HepG2 (cell line): ENCODE data around the gene BICRA. TPM values are rescaled to one million over a fixed set of nuclear protein-coding genes. Genes with fewer than 3 reads are reported as not detected.
A peak's percentile ranks its signal among the peaks of the same experiment; 100 is the strongest.

ENCODE experiments used
- ATAC-seq: fragments of 200-7000 bp; cut with Tn5 transposase; 3 replicates; pipeline ENCODE4 v1.9.1; 2020; ENCODE audit warnings: mild to moderate bottlenecking, moderate library complexity
- BruUV-seq: library from RNA; stranded (reverse); fragments of 400-500 nt; replicated peaks from 2 replicates; lab custom pipeline; 2021; lab: Mats Ljungman, UMichigan
- CTCF ChIA-PET: fragments of 300-600 bp; formaldehyde crosslinking; extraction: SDS; loops from one replicate; lab custom pipeline; 2021; ENCODE audit warnings: low total read pairs, inconsistent platforms, low intra/inter-chr PET ratio; lab: Yijun Ruan, JAX
- POLR2A ChIA-PET: fragments of 350-600 bp; sonication (Branson Sonifier 250); formaldehyde crosslinking; loops from one replicate; lab custom pipeline; 2020; ENCODE audit warnings: antibody characterized with exemption, inconsistent platforms; lab: Yijun Ruan, JAX
- DNase-seq: peaks from one replicate; pipeline ENCODE4 v3.0.0-alpha.2; 2015; ENCODE audit warnings: low spot score
- FAIRE-seq: peaks from 3 replicates; lab custom pipeline; 2011; peaks lifted over from hg19 to GRCh38; lab: Jason Lieb, UNC
- H2AFZ ChIP-seq: one replicate; pipeline ENCODE4 v1.6.1; 2011; ENCODE audit warnings: low read length, inconsistent platforms
- H3K27ac ChIP-seq: fragments of 300-600 bp; 3 replicates; pipeline ENCODE4 v1.8.0; 2011; ENCODE audit warnings: mixed run types, mild to moderate bottlenecking, mixed read lengths, low read length, inconsistent platforms; ENCODE audit not compliant: insufficient read depth; ENCODE audit errors: extremely low read length
- H3K27me3 ChIP-seq, 2 experiments: fragments of 200-600 bp in 1 of 2; 2 replicates in 1 of 2; 3 replicates in 1 of 2; pipeline versions ENCODE4 v1.6.0 to v1.8.0; 2011; ENCODE audit warnings: low read length in 2 of 2, mild to moderate bottlenecking in 2 of 2, moderate library complexity in 2 of 2, inconsistent platforms in 1 of 2; ENCODE audit not compliant: insufficient read depth in 2 of 2, control insufficient read depth in 1 of 2
- H3K36me3 ChIP-seq, 2 experiments: fragments of 200-600 bp in 1 of 2; replicated peaks in 1 of 2; 2 replicates in 1 of 2; 3 replicates in 1 of 2; pipeline versions ENCODE4 v1.5.1 to v1.8.0; 2011; ENCODE audit warnings: low read length in 2 of 2, inconsistent platforms in 1 of 2; ENCODE audit not compliant: insufficient read depth in 2 of 2, control insufficient read depth in 1 of 2
- H3K4me1 ChIP-seq: 2 replicates; pipeline ENCODE4 v1.5.1; 2012; ENCODE audit warnings: low read length, inconsistent platforms; ENCODE audit not compliant: insufficient read depth
- H3K4me2 ChIP-seq: 2 replicates; pipeline ENCODE4 v1.6.0; 2011; ENCODE audit warnings: low read depth, low read length, inconsistent platforms
- H3K4me3 ChIP-seq, 3 experiments: fragments of 200-600 bp in 1 of 3; sonication (generic), shearing (Covaris generic) in 1 of 3; replicated peaks in 1 of 3; 2 replicates each; pipeline ENCODE4 v1.5.1; 2011 to 2016; ENCODE audit warnings: low read length in 3 of 3, inconsistent platforms in 2 of 3, low read depth in 2 of 3, mild to moderate bottlenecking in 2 of 3, control low read depth in 1 of 3, mixed read lengths in 1 of 3; ENCODE audit not compliant: insufficient read depth in 1 of 3
- H3K79me2 ChIP-seq: one replicate; pipeline ENCODE4 v1.6.1; 2011; ENCODE audit warnings: low read length, inconsistent platforms; ENCODE audit not compliant: insufficient read depth
- H3K9ac ChIP-seq: 2 replicates; pipeline ENCODE4 v1.6.0; 2011; ENCODE audit warnings: mild to moderate bottlenecking, low read depth, low read length, inconsistent platforms; ENCODE audit not compliant: insufficient read depth
- H3K9me3 ChIP-seq: 2 replicates; pipeline ENCODE4 v1.5.1; 2012; ENCODE audit warnings: mild to moderate bottlenecking, low read length
- H4K20me1 ChIP-seq: 2 replicates; pipeline ENCODE4 v1.6.0; 2011; ENCODE audit warnings: inconsistent platforms, mild to moderate bottlenecking, low read length, moderate library complexity; ENCODE audit not compliant: insufficient read depth
- MTA1 ChIP-seq: sonication (generic); formaldehyde crosslinking; IDR thresholded peaks from 2 replicates; pipeline ENCODE4 v1.4.0; 2020; ENCODE audit warnings: missing genetic modification reagents, mild to moderate bottlenecking, borderline replicate concordance
- MXI1 ChIP-seq: IDR thresholded peaks from 3 replicates; pipeline ENCODE4 v1.6.1; 2012; ENCODE audit warnings: low read depth, low read length, inconsistent platforms, borderline replicate concordance
- NFKB2 ChIP-seq: sonication (generic); formaldehyde crosslinking; IDR thresholded peaks from 2 replicates; pipeline ENCODE4 v1.4.0; 2020; ENCODE audit warnings: missing genetic modification reagents, borderline replicate concordance
- RBM22 ChIP-seq: fragments of 200-400 bp; formaldehyde crosslinking; optimal IDR thresholded peaks from 2 replicates; pipeline ENCODE3; 2017; ENCODE audit warnings: mild to moderate bottlenecking, low read length, moderate library complexity
- SAFB2 ChIP-seq: sonication (generic); formaldehyde crosslinking; IDR thresholded peaks from 2 replicates; pipeline ENCODE4 v1.5.1; 2020; ENCODE audit warnings: missing genetic modification reagents, low read depth, mild to moderate bottlenecking, borderline replicate concordance
- SETDB1 ChIP-seq: sonication (generic); formaldehyde crosslinking; IDR thresholded peaks from 2 replicates; pipeline ENCODE4 v1.5.1; 2020; ENCODE audit warnings: missing genetic modification reagents, mild to moderate bottlenecking, borderline replicate concordance
- SMAD1 ChIP-seq: sonication (generic); formaldehyde crosslinking; IDR thresholded peaks from 2 replicates; pipeline ENCODE4 v1.4.0; 2020; ENCODE audit warnings: missing genetic modification reagents, low read depth, mild to moderate bottlenecking, borderline replicate concordance
- SMARCC2 ChIP-seq: fragments of 450-650 bp; IDR thresholded peaks from 2 replicates; pipeline ENCODE4 v1.6.1; 2017; ENCODE audit warnings: antibody characterized with exemption, mild to moderate bottlenecking
- SOX13 ChIP-seq, 3 experiments: fragments of 450-650 bp in 1 of 3; sonication (generic) in 1 of 3; formaldehyde crosslinking in 1 of 3; IDR thresholded peaks in 2 of 3; conservative IDR thresholded peaks in 1 of 3; 2 replicates each; pipeline versions ENCODE4 v1.5.0 to v1.6.1; 2016 to 2020; ENCODE audit warnings: antibody characterized with exemption in 1 of 3, mild to moderate bottlenecking in 1 of 3, missing compliant biosample characterization in 1 of 3, missing genetic modification reagents in 1 of 3, moderate library complexity in 1 of 3
- SOX6 ChIP-seq, 2 experiments: fragments of 450-650 bp in 1 of 2; sonication (generic) in 1 of 2; formaldehyde crosslinking in 1 of 2; IDR thresholded peaks; 2 replicates each; pipeline versions ENCODE4 v1.4.0 to v1.6.1; 2017 to 2020; ENCODE audit warnings: antibody characterized with exemption in 1 of 2, mild to moderate bottlenecking in 1 of 2, missing genetic modification reagents in 1 of 2
- TFDP1 ChIP-seq: IDR thresholded peaks from 2 replicates; pipeline ENCODE4 v1.6.1; 2016; ENCODE audit warnings: missing compliant biosample characterization, missing genetic modification reagents, borderline replicate concordance
- TFE3 ChIP-seq: IDR thresholded peaks from 2 replicates; pipeline ENCODE4 v1.6.1; 2016
- TRIM24 ChIP-seq: sonication (generic); formaldehyde crosslinking; IDR thresholded peaks from 2 replicates; pipeline ENCODE4 v1.8.0; 2022; ENCODE audit warnings: mild to moderate bottlenecking, missing genetic modification reagents
- YEATS4 ChIP-seq: sonication (generic); formaldehyde crosslinking; IDR thresholded peaks from 2 replicates; pipeline ENCODE4 v1.4.0; 2020; ENCODE audit warnings: missing genetic modification reagents, borderline replicate concordance
- ZFY ChIP-seq: sonication (generic); formaldehyde crosslinking; IDR thresholded peaks from 2 replicates; pipeline ENCODE4 v1.4.0; 2020; ENCODE audit warnings: missing genetic modification reagents
- ZNF121 ChIP-seq: sonication (generic); formaldehyde crosslinking; IDR thresholded peaks from 2 replicates; pipeline ENCODE4 v1.5.0; 2020; ENCODE audit warnings: mild to moderate bottlenecking, missing genetic modification reagents
- ZNF143 ChIP-seq: sonication (generic); formaldehyde crosslinking; IDR thresholded peaks from 2 replicates; pipeline ENCODE4 v1.4.0; 2020; ENCODE audit warnings: missing genetic modification reagents
- ZNF3 ChIP-seq: IDR thresholded peaks from 2 replicates; pipeline ENCODE4 v1.7.0; 2017; ENCODE audit warnings: inconsistent platforms
- ZNF33B ChIP-seq: sonication (generic); formaldehyde crosslinking; IDR thresholded peaks from 2 replicates; pipeline ENCODE4 v1.5.1; 2020; ENCODE audit warnings: mild to moderate bottlenecking, missing genetic modification reagents
- ZNF510 ChIP-seq: sonication (generic); formaldehyde crosslinking; IDR thresholded peaks from 2 replicates; pipeline ENCODE4 v1.4.0; 2020; ENCODE audit warnings: low read depth, mild to moderate bottlenecking, missing genetic modification reagents
- ZSCAN25 ChIP-seq: sonication (generic); formaldehyde crosslinking; IDR thresholded peaks from 2 replicates; pipeline ENCODE4 v1.8.0; 2022; ENCODE audit warnings: mild to moderate bottlenecking, missing genetic modification reagents
- WGBS: methylation state at CpG from one replicate; pipeline ENCODE4 v1.1.6; 2017; ENCODE audit warnings: low lambda C conversion rate; 5-methylcytosine and 5-hydroxymethylcytosine counted together
- in situ Hi-C: cut with HindIII; loops from 2 replicates; pipeline ENCODE4 v1.10.0; 2017; ENCODE audit warnings: low pct_unique_long_range_greater_than_20kb; ENCODE audit not compliant: extremely low pct_ligation_motif_present
- intact Hi-C: fragments of 100-400 bp; cut with micrococcal nuclease; formaldehyde crosslinking; loops from one replicate; pipeline ENCODE4 v1.10.0; 2022; ENCODE audit not compliant: unreplicated experiment
- polyA plus RNA-seq, 8 experiments: library from polyadenylated mRNA; depleted of rRNA in 3 of 8; stranded (reverse) in 7 of 8; unstranded in 1 of 8; fragments of >200 nt; fragmentation: Illumina TruSeq in 4 of 8; extraction: Trizol in 4 of 8; gene quantifications; 2 replicates each; pipeline versions ENCODE4 v1.2.1 to v1.2.3, GENCODE V29; 2011 to 2016; ENCODE audit warnings: low read depth in 4 of 8, missing spikeins in 1 of 8, mixed read lengths in 1 of 8; ENCODE audit not compliant: insufficient read depth in 1 of 8
- total RNA-seq, 5 experiments: library from RNA; depleted of rRNA; stranded (reverse); fragments of >200 nt; fragmentation: Illumina TruSeq; extraction: Trizol; gene quantifications; 2 replicates each; pipeline ENCODE4 v1.2.3, GENCODE V29; 2016; ENCODE audit warnings: low read depth in 1 of 5

Gene BICRA
- total and polyA plus RNA-seq, 2 of the 13 experiments (the other 11 are each of a cell fraction or from before 2014, with no cell fraction given), result 0.55 to 0.71 TPM

DNA sequence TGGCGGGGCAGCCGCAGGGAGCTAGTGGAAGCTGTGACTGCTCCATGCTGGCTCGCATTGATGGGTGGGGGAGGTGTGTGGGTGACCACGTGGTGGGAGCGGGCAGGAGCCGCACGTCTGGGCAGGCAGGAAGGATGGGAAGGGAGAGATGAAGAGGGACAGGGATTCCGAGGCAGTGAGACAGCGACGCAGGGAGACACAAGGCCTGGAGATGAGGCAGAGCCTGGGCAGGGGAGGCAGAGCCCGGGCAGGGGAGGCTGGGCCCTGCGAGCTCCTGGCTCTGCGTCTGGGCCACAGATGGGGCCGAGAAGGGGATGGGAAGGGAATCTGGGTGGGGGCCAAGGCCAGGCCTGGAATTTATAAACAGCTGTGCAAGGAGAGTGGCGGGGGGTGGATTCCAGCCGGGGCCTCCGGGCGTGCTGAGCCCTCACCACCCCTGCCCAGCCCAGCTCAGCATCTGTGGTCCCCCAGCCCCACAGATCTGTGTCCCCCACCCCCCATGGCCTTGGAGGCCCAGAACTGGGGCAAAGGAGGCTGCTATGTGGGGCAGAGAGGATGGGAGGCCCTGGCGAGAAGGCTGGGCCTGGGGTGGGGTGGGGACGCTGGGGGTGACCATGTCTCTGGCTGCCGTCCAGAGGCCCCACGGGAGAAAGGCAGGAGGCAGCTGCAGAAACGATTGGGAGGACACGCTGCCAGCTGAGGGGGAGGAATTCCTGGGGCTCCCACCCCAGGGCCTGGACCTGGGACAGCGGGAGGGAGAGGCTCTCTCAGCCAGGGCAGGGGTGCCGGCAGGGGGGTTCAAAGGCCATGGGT lies 110.3 kb downstream of the BICRA start:
- no peak for FAIRE-seq
- peak; percentile 44 for DNase-seq
- Histone ChIP-seq H3K9me3 (peaks cover 3% of the 10 kb centered on the region; the same call in 1 of the 2 replicates), H3K9ac (peak overlapping the region; percentile 50; the same call in 1 of the 2 replicates), H3K36me3 (no peaks in the 10 kb centered on the region), H3K4me1 (peaks cover 51% of the 10 kb centered on the region), H2AFZ (no peak overlapping the region), H4K20me1 (no peaks in the 10 kb centered on the region), H3K4me2 (peak overlapping the region; percentile 71), H3K27ac (no peak overlapping the region), H3K79me2 (no peaks in the 10 kb centered on the region), H3K27me3 (peaks cover 0 to 9% of the 10 kb centered on the region in 2 experiments; a peak in 3 of 5 replicates), H3K4me3 (peak overlapping the region; percentile 20 to 68 (median 51); a peak in 5 of 6 replicates)
- intact Hi-C loops, result no loop called here
- 2% methylated on average over 23 of the region's 26 CpGs for WGBS
- no TSS peak for BruUV-seq
- in situ Hi-C loops, result no loop called here
- POLR2A ChIA-PET, result interaction anchor here (0.9 kb wide), 1 partner anchor 24 kb away, joined by 4 read pairs; no protein-coding TSS in a partner anchor
- peak; percentile 65 for ATAC-seq
- CTCF ChIA-PET, result no interaction called here
- no peak for TF ChIP-seq SOX13 (IDR thresholded peaks at IDR 0.05)
- TF ChIP-seq SOX13 (CRISPR knock-in tag; conservative IDR thresholded peaks at IDR 0.05 in 1 of 2, IDR thresholded peaks at IDR 0.05 in 1 of 2), result no peak
- TF ChIP-seq SMAD1, result no peak
- peak; percentile 73; the same call in 1 of the 3 replicates for TF ChIP-seq MXI1
- no peak for TF ChIP-seq ZNF3 (CRISPR knock-in tag)
- no peak for TF ChIP-seq SMARCC2
- no peak for TF ChIP-seq TRIM24 (CRISPR knock-in tag)
- peak; percentile 70; the same call in 1 of the 2 replicates for TF ChIP-seq ZSCAN25
- TF ChIP-seq SETDB1 (CRISPR knock-in tag), result no peak
- TF ChIP-seq SAFB2 (CRISPR knock-in tag), result 0 out of 2 replicates have a peak, but pooled peaks have one; percentile 45
- TF ChIP-seq ZNF510 (CRISPR knock-in tag), result no peak
- TF ChIP-seq YEATS4, result peak; percentile 16; the same call in 1 of the 2 replicates
- no peak for TF ChIP-seq ZNF33B (CRISPR knock-in tag)
- no peak for TF ChIP-seq RBM22
- peak; percentile 83; the same call in 1 of the 2 replicates for TF ChIP-seq MTA1 (CRISPR knock-in tag)
- peak; percentile 49; the same call in 1 of the 2 replicates for TF ChIP-seq ZFY
- TF ChIP-seq ZNF121 (CRISPR knock-in tag), result no peak
- peak; percentile 35; the same call in 1 of the 2 replicates for TF ChIP-seq NFKB2 (CRISPR knock-in tag)
- 0 out of 2 replicates have a peak, but pooled peaks have one; percentile 46 for TF ChIP-seq TFE3 (CRISPR knock-in tag)
- no peak for TF ChIP-seq SOX6 (IDR thresholded peaks at IDR 0.05)
- 0 out of 2 replicates have a peak, but pooled peaks have one; percentile 36 for TF ChIP-seq SOX6 (CRISPR knock-in tag; IDR thresholded peaks at IDR 0.05)
- no peak for TF ChIP-seq TFDP1 (CRISPR knock-in tag)
- no peak for TF ChIP-seq ZNF143
